ENCODE data around the gene PPM1J.

Gene PPM1J

DNA sequence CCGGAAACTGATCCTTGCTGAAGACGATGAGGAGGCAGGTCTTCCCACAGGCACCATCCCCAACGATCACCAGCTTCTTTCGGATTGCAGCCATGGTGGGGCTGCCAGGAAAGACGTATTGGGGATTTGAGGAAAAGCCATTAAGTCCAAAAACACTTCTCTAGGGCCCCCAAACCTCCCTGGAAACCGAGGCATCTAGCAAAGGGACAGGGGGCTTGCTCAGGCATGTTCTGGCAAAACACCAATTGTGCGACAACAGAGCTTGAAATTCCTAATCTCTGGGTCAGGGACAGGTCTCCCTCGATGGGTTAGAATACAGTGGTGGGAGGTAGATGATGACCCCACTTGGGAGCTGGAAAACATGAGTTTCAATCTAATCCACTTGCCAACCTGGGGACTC lies 11.4 kb downstream of the PPM1J start:
- DNase-seq, result no peak

DNA sequence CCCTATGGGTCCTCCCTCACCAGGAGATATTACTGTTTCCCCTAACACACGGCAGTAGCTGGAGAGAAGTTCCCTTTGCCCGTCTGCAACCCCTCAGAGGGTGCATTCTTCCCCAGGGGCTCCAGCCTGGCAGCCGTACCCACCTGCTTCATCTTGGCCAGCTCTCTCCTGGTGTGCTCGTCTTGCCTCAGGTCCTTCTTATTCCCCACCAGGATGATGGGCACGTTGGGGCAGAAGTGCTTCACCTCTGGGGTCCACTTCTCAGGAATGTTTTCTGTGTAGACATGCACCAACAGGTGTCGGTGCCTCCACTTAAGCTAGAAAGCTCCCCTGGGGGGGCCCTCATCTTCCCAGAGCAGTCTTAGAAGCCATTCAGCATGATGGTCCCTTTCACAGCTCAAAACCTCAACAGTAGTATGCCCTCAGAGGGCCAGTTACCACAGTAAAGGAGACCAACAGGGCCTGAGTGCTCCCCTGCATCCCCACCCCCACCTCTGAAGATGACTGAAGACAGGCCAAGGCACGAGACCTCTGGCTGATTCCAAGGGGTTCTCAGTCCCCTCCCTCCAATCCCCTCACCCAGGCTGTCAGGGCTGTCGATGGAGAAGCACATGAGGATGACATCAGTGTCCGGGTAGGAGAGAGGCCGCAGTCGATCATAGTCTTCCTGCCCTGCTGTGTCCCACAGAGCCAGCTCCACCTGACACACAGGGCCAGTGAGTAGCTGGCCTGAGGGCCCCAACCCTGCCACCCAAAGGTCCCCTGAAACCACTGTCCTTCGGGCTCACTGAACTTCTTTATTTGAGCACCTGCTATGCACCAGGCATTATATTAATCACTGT lies 12.5 kb downstream of the PPM1J start:
- DNase-seq, result no peak

DNA sequence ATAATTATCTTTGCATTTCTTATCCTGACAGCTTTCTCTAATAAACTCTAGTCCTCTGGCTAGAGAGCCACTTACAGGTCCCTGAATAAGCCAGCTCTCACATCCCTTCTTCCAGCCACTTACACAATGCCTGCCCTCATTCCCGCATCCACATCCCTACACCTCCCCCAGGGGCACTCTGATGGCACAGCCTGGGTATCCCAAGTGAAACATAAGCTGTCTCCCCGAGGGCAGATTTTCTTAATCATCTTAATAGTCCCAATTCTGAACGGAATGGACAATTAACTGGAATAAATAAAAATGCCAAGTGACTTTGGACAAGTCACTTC lies 13.1 kb downstream of the PPM1J start:
- DNase-seq, result peak; percentile 34

DNA sequence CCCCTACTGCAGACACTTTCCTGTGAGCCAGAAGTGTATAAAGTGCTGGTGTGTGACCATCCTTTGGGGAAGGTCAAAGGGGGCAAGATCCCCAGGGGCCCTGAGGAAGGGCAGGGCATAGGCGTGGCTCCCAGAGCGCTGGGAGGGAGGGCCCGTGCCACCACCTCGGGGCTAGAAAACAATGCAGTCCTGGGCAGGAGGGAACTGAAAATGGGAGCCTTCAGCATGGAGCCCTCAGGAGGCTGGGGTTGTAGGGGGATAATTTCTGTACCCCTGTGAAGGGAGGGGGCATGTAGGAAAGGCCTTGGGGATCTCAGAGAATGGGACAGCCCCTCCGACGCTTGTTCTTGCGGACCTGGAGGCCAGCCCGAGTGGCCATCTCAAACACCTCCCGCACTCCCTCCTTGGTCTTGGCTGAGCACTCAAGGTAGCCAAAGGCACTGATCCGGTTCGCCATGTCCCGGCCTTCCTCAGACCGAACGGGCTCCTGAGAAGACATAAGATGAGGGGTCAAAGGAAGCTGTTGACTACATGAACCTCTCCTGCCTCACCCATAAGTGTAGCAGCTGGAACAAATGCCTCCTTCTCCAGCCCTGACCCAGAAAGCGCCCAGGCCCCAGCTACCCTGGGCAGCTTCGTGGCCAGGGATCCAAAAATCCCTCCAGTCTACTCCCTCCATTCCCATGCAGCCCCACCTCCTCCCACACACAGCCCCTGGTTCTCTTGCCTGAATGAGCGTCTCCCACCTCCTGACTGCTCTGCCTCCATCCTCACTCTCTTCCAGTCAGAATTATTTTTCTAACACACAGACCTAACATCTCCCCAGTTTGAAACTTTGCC lies 13.7 kb downstream of the PPM1J start:
- DNase-seq, result peak; percentile 18

DNA sequence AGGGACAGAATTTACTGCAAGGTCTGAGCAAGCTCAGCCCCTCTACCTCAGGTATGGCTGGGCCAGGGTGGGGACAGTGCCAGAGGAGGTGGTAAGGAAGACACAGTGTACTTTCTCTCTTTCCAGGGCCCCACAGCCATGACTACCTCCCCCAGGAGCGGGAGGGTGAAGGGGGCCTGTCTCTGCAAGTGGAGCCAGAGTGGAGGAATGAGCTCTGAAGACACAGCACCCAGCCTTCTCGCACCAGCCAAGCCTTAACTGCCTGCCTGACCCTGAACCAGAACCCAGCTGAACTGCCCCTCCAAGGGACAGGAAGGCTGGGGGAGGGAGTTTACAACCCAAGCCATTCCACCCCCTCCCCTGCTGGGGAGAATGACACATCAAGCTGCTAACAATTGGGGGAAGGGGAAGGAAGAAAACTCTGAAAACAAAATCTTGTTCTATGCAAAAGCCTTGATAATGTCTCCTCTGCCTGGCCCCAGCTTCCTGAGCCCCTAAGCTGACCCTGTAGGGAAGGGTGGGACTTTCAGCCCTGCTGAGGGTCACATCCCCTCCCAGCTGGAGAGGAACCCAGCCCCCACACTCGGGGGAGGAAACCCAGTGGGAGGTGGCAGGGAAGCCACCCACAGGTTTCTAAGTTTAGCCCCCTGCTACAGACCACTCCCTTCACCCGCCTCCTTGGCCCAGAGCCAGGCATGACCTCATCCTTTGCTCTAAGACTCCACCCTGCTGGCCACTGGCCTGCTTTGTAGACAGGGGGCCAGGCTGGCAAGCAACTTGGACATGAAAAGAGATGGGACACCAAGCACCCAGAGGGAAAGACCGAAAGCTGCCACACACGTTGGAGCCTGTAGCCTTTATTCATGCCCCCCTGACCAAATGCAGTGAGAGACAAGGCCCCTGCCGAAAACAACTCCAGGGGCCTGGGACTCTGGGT lies 14.6 kb downstream of the PPM1J start:
- peak; percentile 95 for DNase-seq

DNA sequence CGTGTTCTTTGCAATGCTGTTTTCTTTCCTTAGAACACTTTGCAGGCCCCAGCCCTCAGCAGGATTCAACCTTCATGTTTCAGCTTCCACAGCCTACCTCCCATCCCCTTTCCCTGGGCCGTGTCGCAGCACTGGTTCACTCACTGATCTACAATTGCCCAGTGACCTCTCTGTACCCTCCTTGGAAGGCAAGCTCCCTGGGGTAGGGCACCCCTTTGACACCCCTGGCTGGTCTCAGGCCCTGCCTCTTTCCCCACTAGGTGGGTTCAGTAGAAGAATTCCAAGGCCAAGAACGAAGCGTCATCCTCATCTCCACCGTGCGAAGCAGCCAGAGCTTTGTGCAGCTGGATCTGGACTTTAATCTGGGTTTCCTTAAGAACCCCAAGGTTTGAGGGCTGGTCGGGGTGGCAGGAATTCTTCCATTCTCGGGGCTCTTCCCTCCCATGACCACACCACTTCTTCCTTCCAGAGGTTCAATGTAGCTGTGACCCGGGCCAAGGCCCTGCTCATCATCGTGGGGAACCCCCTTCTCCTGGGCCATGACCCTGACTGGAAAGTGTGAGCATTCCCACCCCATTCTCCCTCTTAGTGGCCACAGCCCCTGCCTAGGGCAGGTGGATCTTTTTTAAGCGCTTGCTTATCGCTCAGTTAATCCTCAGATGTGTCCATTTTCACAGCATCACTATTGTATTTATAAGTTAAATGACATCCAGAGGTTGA lies 15.5 kb downstream of the PPM1J start:
- no peak for DNase-seq

DNA sequence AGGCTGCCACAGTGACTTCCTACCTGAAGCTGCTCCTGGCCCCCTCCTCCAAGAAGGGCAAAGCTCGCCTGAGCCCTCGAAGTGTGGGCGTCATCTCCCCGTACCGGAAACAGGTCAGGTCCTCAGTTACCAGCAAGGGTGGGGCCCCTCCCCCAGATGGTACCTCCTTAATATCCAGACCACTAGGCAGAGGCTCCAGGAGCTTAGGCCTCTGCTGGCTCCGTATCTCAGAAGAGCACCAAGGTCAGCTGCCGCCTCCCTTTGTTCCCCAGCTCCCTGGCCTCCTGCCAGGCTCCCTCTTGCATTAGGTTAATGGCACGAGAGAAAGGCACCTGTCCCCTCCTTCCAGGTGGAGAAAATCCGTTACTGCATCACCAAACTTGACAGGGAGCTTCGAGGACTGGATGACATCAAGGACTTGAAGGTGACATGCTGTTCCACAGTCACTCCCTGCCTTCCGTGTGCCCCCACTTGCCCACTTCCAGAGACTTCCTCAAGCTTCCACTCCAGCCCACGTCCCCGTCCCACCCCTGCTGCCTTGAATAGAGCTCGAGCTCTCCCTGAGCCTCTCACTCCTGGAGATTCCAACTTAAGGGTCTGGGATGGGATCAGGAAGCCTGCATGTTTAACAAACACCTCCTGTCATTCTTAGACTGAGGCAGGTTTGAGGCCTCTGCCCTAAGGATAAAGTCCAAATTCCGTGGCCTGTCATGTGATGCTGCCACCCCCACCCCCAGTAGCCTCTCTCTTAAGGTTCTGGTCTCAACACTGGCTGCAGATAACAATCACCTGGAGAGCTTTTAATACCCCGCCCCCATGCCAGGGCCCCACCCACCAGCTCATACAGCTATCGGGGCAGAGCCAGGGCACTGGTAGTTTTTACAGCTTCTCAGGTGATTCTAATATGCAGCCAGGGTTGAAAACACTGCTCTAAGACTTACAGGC lies 16.5 kb downstream of the PPM1J start:
- peak; percentile 27 for DNase-seq

DNA sequence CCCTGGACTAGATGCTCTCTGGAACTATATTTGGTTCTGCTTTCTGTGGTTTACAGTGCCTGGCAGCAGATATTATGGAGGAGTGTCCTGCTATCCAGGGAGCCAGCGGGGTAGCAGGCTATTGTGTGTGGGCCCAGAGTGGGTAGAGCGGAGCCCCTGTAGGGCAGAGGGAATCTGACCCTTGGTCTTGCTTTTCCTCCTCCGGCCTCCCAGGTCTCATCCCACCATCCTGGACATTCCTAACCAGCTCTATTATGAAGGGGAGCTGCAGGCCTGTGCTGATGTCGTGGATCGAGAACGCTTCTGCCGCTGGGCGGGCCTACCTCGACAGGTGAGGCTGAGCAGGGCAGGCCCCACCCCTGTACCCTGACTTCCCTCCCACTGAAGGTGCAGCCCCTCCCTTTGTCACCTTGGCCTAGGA lies 17.3 kb downstream of the PPM1J start:
- peak; percentile 20 for DNase-seq

DNA sequence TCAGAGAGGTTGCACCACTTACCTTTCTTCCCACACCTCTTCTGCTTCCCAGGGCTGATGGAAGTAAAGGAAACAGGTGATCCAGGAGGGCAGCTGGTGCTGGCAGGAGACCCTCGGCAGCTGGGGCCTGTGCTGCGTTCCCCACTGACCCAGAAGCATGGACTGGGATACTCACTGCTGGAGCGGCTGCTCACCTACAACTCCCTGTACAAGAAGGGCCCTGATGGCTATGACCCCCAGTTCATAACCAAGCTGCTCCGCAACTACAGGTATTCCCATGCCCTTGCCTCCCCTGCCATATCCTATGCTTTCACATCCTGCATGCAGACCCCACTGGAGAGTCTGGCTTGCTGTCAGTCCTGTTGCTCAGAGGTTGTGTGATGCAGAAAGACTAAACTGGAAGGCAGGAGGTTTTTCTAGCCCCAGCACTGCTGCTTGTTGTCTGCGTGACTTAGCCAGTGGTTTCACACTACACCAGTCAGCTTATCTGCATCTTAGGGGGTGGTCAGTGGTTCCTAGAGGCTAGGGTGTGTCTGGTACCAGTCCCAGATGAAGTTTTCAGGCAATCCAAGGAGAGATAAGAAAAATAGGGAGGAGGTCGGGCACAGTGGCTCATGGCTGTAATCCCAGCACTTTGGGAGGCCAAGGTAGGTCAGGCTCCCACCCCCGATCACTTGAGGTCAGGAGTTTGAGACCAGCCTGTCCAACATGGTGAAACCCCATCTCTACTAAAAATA lies 18.4 kb downstream of the PPM1J start:
- DNase-seq, result no peak

DNA sequence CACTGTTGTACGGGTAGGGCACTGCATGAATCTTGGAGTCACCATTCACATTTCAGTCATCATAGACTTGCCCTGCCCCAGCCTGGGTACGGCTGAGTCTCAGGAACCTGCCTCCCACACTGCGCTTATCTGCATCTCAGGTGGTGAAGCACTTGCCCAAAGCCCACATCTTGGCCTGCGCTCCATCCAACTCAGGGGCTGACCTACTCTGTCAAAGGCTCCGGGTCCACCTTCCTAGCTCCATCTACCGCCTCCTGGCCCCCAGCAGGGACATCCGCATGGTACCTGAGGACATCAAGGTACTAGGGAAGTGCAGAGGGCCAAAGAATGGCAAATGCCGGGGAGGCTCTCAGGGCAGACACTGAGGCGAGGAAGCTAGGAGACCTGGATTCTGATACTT lies 19.9 kb downstream of the PPM1J start:
- no peak for DNase-seq

DNA sequence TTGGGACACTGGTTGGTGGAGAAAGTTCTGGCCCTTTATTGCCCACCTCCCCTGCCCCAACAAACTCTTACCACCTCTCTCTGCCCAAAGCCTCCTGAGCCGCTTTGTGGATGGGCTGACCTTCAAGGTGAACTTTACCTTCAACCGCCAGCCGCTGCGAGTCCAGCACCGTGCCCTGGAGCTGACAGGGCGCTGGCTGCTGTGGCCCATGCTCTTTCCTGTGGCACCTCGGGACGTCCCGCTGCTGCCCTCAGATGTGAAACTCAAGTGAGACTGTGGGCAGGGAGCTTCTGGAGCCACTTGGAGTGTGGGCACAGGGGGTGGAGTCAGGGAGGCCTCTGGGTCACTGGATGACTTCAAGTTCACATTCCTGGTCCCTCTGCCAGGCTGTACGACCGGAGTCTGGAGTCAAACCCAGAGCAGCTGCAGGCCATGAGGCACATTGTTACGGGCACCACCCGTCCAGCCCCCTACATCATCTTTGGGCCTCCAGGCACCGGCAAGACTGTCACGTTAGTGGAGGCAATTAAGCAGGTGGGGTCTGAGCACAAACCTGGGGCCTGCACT lies 20.7 kb downstream of the PPM1J start:
- DNase-seq, result no peak

DNA sequence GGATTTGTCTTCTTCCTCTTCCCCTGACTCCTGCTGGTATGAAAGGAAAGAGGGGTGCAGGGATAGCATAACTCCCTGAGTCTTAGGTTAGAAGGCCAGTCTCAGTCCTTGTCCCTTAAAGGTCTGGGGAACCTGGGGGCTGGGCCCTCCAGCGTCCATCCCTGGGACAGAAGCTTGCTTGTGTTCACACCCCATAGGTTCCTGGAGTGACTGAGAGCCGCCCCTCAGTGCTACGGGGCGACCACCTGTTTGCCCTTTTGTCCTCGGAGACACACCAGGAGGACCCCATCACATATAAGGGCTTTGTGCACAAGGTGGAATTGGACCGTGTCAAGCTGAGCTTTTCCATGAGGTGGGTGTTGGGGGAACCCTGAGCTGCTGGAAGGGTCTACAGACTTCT lies 21.3 kb downstream of the PPM1J start:
- DNase-seq, result no peak

DNA sequence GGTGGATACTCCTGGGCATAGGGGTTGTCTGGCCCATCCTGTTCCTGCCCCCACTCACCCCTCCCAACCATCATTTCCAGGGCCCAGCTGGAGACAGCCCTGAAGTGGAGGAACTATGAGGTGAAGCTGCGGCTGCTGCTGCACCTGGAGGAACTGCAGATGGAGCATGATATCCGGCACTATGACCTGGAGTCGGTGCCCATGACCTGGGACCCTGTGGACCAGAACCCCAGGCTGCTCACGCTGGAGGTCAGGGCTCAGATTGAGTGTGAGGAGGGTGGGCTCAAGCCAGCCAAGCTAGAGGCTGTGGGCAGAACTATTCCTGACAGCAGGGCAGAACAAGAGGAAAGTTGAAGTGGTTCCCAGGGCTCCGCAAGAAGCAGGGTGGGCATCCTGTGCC lies 22.5 kb downstream of the PPM1J start:
- DNase-seq, result no peak

DNA sequence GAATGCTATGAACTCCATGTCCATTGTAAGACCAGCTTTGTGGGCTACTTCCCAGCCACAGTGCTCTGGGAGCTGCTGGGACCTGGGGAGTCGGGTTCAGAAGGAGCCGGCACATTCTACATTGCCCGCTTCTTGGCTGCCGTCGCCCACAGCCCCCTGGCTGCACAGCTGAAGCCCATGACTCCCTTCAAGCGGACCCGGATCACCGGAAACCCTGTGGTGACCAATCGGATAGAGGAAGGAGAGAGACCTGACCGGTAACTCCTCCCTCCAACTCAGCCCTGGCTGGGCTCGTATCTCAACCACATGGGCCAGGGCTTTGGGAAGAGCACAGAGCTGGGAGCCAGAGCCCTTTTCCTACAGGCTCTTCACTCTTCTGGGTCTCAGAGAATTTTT lies 25.3 kb downstream of the PPM1J start:
- DNase-seq, result no peak

DNA sequence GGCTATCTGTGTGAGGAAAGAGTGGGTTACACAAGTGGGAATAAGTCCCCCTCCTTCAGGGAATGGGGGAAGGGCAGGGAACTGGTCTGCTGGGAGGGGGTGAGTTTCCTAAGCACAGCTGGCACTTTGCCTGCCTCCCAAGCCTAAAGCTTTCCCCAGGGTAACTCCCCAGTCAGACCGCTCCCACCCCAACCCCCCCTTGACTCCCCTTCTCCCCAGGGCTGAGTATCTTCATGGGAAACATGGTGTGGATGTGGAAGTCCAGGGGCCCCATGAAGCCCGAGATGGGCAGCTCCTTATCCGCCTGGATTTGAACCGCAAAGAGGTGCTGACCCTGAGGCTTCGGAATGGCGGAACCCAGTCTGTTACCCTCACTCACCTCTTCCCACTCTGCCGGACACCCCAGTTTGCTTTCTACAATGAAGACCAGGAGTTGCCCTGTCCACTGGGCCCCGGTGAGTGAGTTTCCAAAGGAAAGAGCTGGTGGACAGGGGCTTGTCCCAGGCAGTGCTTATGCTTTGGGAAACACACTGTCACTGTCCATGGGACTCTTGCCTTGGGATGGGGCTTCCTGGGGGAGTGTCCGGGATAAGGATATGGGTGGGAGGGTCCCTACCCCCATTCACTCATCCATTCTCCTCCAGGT lies 25.8 kb downstream of the PPM1J start:
- DNase-seq, result no peak

DNA sequence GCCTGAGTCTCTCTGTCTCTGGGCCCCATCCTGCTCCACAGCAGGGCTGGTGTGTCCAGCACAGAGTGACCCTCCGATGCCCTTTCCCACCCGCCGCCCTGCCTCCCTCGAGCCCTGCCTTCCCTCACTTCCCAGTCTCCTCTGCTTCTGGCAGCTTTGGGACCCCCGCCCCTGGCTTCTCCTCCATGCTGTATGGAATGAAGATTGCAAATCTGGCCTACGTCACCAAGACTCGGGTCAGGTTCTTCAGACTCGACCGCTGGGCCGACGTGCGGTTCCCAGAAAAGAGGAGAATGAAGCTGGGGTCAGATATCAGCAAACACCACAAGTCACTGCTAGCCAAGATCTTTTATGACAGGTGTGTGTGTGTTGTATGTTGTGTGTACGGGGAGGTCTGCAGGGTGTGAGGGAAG lies 26.3 kb downstream of the PPM1J start:
- DNase-seq, result peak; percentile 75

DNA sequence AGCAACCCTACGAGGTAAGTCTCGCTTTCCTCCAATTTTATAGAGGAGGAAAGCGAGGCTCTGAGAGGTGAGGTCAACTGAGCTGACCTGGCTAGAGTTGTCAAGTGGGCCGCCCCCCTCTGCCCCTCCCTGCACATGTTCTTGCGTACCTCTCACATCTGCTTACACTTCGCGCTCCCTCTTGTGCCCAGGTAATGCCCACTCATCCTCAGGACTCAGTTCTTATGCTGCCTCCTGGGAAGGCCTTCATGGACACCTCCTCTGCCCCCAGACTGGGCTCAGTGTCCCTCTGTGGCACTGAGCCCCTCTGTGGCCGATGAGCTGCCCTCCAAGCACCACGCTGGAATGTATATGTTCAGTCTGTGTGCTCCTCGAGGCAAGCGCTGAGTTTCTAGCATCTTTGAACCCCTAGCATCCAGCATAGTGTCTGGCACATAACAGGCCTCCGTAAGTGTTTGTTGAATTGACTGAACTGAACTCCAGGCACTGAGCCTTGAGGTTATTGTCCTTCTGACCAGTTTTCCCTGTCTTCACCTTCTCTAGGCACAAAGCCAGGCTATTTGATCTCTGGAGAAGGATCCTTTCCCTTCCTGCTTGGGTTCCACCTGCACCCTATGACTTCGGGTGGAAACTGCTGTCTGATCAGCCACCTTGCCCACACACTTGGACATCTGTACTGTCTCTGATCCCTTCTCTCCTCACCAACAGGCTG lies 27.2 kb downstream of the PPM1J start:
- DNase-seq, result no peak

DNA sequence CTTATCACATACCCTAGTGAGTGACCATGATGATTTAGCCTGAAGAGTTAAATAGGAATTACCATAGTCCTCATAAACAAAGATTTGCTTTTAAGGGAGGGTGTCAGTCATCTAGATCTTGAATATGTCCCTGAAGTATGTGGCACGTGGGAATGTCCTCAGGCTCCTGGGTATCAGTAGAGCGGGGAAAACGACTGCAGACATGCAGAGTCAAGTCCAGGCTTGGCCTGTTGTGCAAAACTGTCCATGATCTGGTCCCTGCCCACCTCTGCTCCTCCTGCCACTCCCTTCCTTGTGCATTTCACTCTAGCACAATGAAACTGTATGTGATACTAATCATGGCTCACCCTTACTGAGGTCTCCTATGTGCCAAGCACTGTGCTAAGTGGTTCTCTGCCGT lies 27.8 kb downstream of the PPM1J start:
- no peak for DNase-seq

DNA sequence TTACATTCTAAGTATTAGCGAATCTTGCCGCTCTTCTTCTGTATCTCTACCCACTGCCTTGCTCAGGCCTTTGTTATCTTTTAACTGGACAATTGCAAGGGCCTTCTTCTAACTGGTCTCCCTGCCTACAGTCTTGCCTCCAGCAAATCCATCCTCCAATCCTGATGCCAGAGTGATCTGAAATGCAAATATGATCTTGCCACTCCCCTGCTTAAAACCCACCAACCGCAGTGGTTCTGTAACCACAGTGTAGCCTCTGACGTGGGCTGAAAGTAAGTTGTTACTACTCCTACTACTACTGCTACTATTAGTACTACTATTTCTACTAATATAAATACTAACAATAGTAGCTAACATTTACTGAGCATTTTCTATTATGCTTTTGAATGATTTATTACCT lies 28.3 kb downstream of the PPM1J start:
- no peak for DNase-seq
